ENCODE results near the gene RNF19B. TPM values are rescaled to one million over a fixed set of nuclear protein-coding genes. Genes with fewer than 3 reads are reported as not detected.

RNF19B gene
- total RNA-seq, 1 experiment from 2014 or later = 22.5 TPM

GRCh38 chr1:32898056-32898455 is 66.6 kb downstream of the RNF19B start:
- BruUV-seq (replicated peaks) = no TSS peak
- Histone ChIP-seq H3K9me2 (ENCODE audit: insufficient read depth) (no peaks in the 10 kb centered on the region), H3K9me3 (ENCODE audit: control insufficient read depth in 1 of 2, insufficient read depth in 1 of 2, low read depth in 1 of 2, low read length in 2 of 2) (no peaks in the 10 kb centered on the region), H3K4me1 (ENCODE audit: control insufficient read depth in 1 of 2, insufficient read depth in 2 of 2, low read length in 2 of 2) (peaks cover 19 to 33% of the 10 kb centered on the region in 2 experiments; a peak in 3 of 4 replicates), H3K4me2 (ENCODE audit: low read length) (no peak overlapping the region), H3K9ac (ENCODE audit: low read length) (no peak overlapping the region), H4K20me1 (ENCODE audit: insufficient read depth) (no peaks in the 10 kb centered on the region), H3K4me3 (replicated peaks in 1 of 2; ENCODE audit: low read depth in 1 of 2, low read length in 2 of 2) (no peak overlapping the region), H3K27ac (ENCODE audit: low read depth, low read length) (no peak overlapping the region), H3K79me2 (ENCODE audit: insufficient read depth, low read length) (peaks cover 6% of the 10 kb centered on the region; the same call in 1 of the 2 replicates), H3K36me3 (ENCODE audit: control insufficient read depth in 1 of 2, insufficient read depth in 2 of 2, low read length in 2 of 2) (peaks cover 0 to 8% of the 10 kb centered on the region in 2 experiments; a peak in 2 of 4 replicates), H3K27me3 (ENCODE audit: insufficient read depth, low read length) (no peaks in the 10 kb centered on the region), H2AFZ (ENCODE audit: low read depth, low read length, poor library complexity, severe bottlenecking) (no peak overlapping the region)
- DNase-seq (ENCODE audit: low read depth, low spot score) = no peak
- TF ChIP-seq YY1 (IDR thresholded peaks at IDR 0.05; ENCODE audit: extremely low read depth, insufficient replicate concordance, low read depth, low read length) (no peak), EGR1 (IDR thresholded peaks at IDR 0.05; ENCODE audit: low read depth) (no peak), REST (IDR thresholded peaks at IDR 0.05; ENCODE audit: low read depth) (no peak), JUND (IDR thresholded peaks at IDR 0.05) (no peak), SIN3A (IDR thresholded peaks at IDR 0.05; ENCODE audit: low read depth) (no peak), SP1 (IDR thresholded peaks at IDR 0.05; ENCODE audit: low read depth) (no peak)
- POLR2A ChIA-PET = no interaction called here
- CTCF ChIA-PET = interaction anchor here (1.4 kb wide), 1 partner anchor 377 kb away, joined by 3 read pairs; no protein-coding TSS in a partner anchor
- intact Hi-C loops (cut with micrococcal nuclease) = no loop called here
- no peak for ATAC-seq
- RAD21 ChIA-PET (ENCODE audit: low non-redundant PET in 1 of 2, low total read pairs in 2 of 2, uncharacterized antibody in 2 of 2, unreplicated experiment in 2 of 2) = no interaction called here

All from HCT116 (cell line).